Testis (tissue), 3 donors: Measurements from ENCODE around the gene NEK8. TPM values are rescaled to one million over a fixed set of nuclear protein-coding genes. Genes with fewer than 3 reads are reported as not detected.

Experiments
- DNase-seq: peaks from one replicate; pipeline ENCODE4 v3.0.0-alpha.2; 2019
- H3K27ac ChIP-seq, 2 donors: fragments of 200-600 bp; sonication (generic); one replicate each; pipeline ENCODE4 v1.5.1; 2019
- H3K27me3 ChIP-seq: fragments of 200-600 bp; sonication (generic); one replicate; pipeline ENCODE4 v1.5.1; 2019
- H3K36me3 ChIP-seq: fragments of 200-600 bp; sonication (generic); one replicate; pipeline ENCODE4 v1.5.1; 2017; ENCODE audit warnings: low read depth; ENCODE audit errors: missing control alignments
- H3K4me1 ChIP-seq: fragments of 200-600 bp; sonication (generic); one replicate; pipeline ENCODE4 v1.5.1; 2019
- H3K4me3 ChIP-seq, 2 donors: fragments of 200-600 bp; sonication (generic); one replicate each; pipeline ENCODE4 v1.5.1; 2017 to 2019
- H3K9me3 ChIP-seq: fragments of 200-600 bp; sonication (generic); one replicate; pipeline ENCODE4 v1.5.1; 2017
- CTCF ChIP-seq, 3 experiments: fragments of 450-650 bp in 2 of 3; fragments of 200-600 bp in 1 of 3; sonication (generic) in 1 of 3; IDR thresholded peaks; one replicate each; pipeline ENCODE4 v1.5.1; 2016 to 2019; ENCODE audit warnings: antibody characterized with exemption in 3 of 3, mild to moderate bottlenecking in 2 of 3, moderate library complexity in 1 of 3
- POLR2A ChIP-seq: fragments of 450-650 bp; IDR thresholded peaks from one replicate; pipeline ENCODE4 v1.6.1; 2017; ENCODE audit warnings: antibody characterized with exemption, mild to moderate bottlenecking, moderate library complexity
- WGBS, 2 donors: methylation state at CpG; one replicate each; pipeline ENCODE4 v1.1.5; 2018; 5-methylcytosine and 5-hydroxymethylcytosine counted together
- intact Hi-C: fragments of 100-400 bp; cut with DNase I; formaldehyde crosslinking; loops from one replicate; pipeline ENCODE4 v1.15.1; 2023; ENCODE audit warnings: low total_unique reads
- polyA plus RNA-seq: library from polyadenylated mRNA; stranded (reverse); fragments of 350-450 nt; fragmentation: Illumina TruSeq; extraction: RNeasy Lipid Tissue Mini Kit (QIAGEN cat#74804); gene quantifications from one replicate; pipeline ENCODE4 v1.2.3, GENCODE V29; 2014; ENCODE audit warnings: low read depth, low replicate concordance; ENCODE audit not compliant: insufficient read depth
- total RNA-seq, 2 donors: library from RNA; depleted of rRNA; stranded (reverse); fragments of >200 nt; gene quantifications; one replicate each; pipeline ENCODE4 v1.2.3, GENCODE V29; 2016

Gene NEK8
- total and polyA plus RNA-seq, 3 donors from 2014 or later = 7.3 to 10.7 (median 10.1) TPM

GRCh38 chr17:28726627-28727491 lies 1.7 kb upstream of the NEK8 start:
- Histone ChIP-seq H3K27ac (peak overlapping the region; percentile 25 to 77), H3K4me1 (peaks cover 20% of the 10 kb centered on the region), H3K36me3 (no peaks in the 10 kb centered on the region), H3K9me3 (no peaks in the 10 kb centered on the region), H3K27me3 (no peaks in the 10 kb centered on the region), H3K4me3 (peak overlapping the region; percentile 71 to 82)
- WGBS, 2 donors = 0% methylated on average over 43 to 55 of the region's 57 CpGs
- no peak for TF ChIP-seq POLR2A
- peak; percentile 98 to 99 (median 99) for TF ChIP-seq CTCF (IDR thresholded peaks at IDR 0.05)
- intact Hi-C loops = no loop called here
- peak; percentile 94 for DNase-seq

- TF ChIP-seq POLR2A (no peak), CTCF (IDR thresholded peaks at IDR 0.05) (no peak)
- intact Hi-C loops = no loop called here
- WGBS, 2 donors = 53 to 67% methylated on average over 11 of the region's 11 CpGs
- Histone ChIP-seq H3K36me3 (no peaks in the 10 kb centered on the region), H3K4me1 (peaks cover 16% of the 10 kb centered on the region), H3K9me3 (no peaks in the 10 kb centered on the region), H3K27ac (no peak overlapping the region), H3K4me3 (peak overlapping the region in 1 of 2 donors; percentile 71), H3K27me3 (no peaks in the 10 kb centered on the region)
- no peak for DNase-seq
Measured at GRCh38 chr17:28729950-28730330, 1.4 kb downstream of the NEK8 start.

GRCh38 chr17:28733346-28733745 lies 4.8 kb downstream of the NEK8 start:
- intact Hi-C loops = no loop called here
- WGBS, 2 donors = 86% methylated on average over 1 of the region's 1 CpG
- no peaks in the 10 kb centered on the region for H3K36me3 ChIP-seq
- no peaks in the 10 kb centered on the region for H3K9me3 ChIP-seq
- no peak overlapping the region for H3K4me3 ChIP-seq
- no peak overlapping the region for H3K27ac ChIP-seq
- no peaks in the 10 kb centered on the region for H3K27me3 ChIP-seq
- H3K4me1 ChIP-seq = peaks cover 3% of the 10 kb centered on the region
- no peak for DNase-seq
- TF ChIP-seq POLR2A (no peak), CTCF (IDR thresholded peaks at IDR 0.05) (no peak)

GRCh38 chr17:28734712-28735241 lies 6.2 kb downstream of the NEK8 start:
- Histone ChIP-seq H3K4me3 (no peak overlapping the region), H3K27me3 (no peaks in the 10 kb centered on the region), H3K9me3 (no peaks in the 10 kb centered on the region), H3K36me3 (no peaks in the 10 kb centered on the region), H3K27ac (no peak overlapping the region), H3K4me1 (no peaks in the 10 kb centered on the region)
- TF ChIP-seq CTCF (IDR thresholded peaks at IDR 0.05) (no peak), POLR2A (no peak)
- no peak for DNase-seq
- intact Hi-C loops = no loop called here
- 94 to 96% methylated on average over 4 to 10 of the region's 10 CpGs for WGBS, 2 donors
